Stimulated activated naive CD8-positive, alpha-beta T cell treated with anti-CD3 and anti-CD28 coated beads, Interleukin-15, Interleukin-2, amounts not matched to agents 100 U/mL and 50 U/mL, for 24 hours (primary cell): Measurements from ENCODE around the gene TNFRSF6B.
"Not testable (repeated sequence)": the region's sequence is repeated elsewhere in the genome, so short reads cannot be mapped to it uniquely, and the experiment has no call there.

Source experiments
- ATAC-seq: fragments of 150-1000 bp; cut with Tn5 transposase; one replicate; pipeline ENCODE4 v1.10.0; 2021
- DNase-seq: peaks from one replicate; pipeline ENCODE4 v3.0.0; 2021

The TNFRSF6B gene

DNA sequence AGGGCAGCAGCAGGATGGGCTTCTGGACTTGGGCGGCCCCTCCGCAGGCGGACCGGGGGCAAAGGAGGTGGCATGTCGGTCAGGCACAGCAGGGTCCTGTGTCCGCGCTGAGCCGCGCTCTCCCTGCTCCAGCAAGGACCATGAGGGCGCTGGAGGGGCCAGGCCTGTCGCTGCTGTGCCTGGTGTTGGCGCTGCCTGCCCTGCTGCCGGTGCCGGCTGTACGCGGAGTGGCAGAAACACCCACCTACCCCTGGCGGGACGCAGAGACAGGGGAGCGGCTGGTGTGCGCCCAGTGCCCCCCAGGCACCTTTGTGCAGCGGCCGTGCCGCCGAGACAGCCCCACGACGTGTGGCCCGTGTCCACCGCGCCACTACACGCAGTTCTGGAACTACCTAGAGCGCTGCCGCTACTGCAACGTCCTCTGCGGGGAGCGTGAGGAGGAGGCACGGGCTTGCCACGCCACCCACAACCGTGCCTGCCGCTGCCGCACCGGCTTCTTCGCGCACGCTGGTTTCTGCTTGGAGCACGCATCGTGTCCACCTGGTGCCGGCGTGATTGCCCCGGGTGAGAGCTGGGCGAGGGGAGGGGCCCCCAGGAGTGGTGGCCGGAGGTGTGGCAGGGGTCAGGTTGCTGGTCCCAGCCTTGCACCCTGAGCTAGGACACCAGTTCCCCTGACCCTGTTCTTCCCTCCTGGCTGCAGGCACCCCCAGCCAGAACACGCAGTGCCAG is at the start of gene TNFRSF6B:
Gene TNFRSF6B, plus strand, starts transcription at position 25 of the 729 bp plus-strand sequence. Its CDS starts 116 bp downstream, at position 141.
- ATAC-seq (peak; percentile 21), DNase-seq (peak; percentile 30)

DNA sequence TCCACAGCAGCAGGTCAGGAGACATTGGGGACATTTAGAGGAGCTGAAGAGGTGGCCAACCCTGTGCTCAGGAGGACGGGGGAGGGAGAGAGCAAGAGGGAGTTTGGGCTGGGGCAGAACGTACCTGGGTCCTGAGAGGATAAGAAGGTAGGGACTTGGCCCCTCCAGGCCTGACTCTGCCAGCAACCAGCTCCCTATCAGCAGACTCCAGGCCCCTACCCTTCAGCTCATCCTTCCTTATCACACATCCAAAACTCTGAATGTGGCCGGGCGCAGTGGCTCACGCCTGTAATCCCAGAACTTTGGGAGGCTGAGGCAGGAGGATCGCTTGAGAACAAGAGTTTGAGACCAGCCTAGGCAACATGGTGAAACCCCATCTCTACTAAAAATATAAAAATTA is 48.3 kb upstream of the TNFRSF6B start:
- ATAC-seq (no peak), DNase-seq (no peak)

- DNase-seq, result no peak
- no peak for ATAC-seq
These were observed 47.4 kb upstream of the TNFRSF6B start for GRCh38 chr20:63648895-63649589.

DNA sequence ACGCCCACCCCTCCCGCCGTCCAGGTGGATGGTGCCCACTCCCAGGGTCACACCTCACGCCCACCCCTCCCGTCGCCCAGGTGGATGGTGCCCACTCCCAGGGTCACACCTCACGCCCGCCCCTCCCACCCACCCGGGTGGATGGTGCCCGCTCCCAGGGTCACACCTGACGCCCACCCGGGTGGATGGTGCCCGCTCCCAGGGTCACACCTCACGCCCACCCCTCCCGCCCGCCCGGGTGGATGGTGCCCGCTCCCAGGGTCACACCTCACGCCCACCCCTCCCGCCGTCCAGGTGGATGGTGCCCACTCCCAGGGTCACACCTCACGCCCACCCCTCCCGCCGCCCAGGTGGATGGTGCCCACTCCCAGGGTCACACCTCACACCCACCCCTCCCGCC is 46.0 kb upstream of the TNFRSF6B start:
- not testable (repeated sequence) for ATAC-seq, DNase-seq

DNA sequence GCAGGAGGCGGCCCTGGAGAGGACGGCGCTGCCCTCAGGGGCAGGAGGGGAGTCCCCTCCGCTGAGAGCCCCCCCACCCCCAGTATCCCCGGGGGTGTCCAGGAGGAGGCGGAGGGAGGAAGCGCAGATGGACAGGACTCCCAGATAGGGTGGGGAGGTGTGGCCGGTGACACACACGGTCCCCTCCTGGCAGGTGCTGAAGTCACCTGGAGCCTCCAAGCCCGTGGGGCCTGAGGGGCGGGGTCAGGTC is 44.6 kb upstream of the TNFRSF6B start:
- ATAC-seq (no peak), DNase-seq (no peak)

DNA sequence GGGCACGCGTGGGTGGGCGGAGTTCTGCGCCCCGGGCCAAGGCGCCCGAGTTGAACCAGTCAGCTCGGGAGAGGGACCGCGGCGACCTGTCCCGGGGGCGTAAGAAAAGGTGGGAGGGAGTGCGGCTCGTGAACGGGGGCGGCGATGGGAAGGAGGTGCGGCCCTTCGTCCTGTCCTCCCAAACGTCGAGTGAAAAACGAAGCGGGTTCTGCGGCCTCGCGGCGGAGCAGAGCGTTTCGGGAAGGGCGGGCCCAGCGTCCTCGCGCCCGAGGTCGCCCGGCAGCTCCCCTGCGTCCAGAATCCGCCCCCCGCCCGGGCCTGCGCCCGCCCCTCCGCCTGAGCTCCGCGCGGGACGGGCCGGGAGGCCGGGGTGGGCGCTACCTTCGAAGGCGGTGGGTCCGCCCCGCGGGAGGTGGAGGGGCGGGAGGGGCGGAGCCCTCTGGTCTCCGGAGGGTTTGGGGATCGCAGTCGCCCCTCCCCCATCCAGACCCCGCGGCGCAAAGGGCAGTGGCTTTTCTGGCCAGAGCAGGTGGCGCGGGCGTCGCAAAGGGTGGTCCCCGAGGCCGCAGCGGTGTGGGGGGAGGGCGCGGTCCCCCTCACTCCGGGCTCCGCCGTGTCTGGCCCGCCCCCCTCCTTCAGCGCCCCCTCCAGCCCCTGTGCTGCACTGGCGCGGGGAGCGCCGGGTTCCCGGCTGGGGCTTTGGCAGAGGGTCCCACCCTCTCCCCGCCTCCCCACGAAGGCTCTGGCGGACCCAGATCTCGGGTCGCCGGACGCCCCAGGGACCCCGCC is 44.1 kb upstream of the TNFRSF6B start:
- ATAC-seq (peak; percentile 21), DNase-seq (peak; percentile 47)

- DNase-seq (peak; percentile 80), ATAC-seq (peak; percentile 38)
These were observed 43.1 kb upstream of the TNFRSF6B start, which contains the start of gene STMN3 for GRCh38 chr20:63653041-63653973. Gene STMN3 (minus strand): TSS chr20:63653424. CDS start chr20:63653345, 79 bp downstream.

DNA sequence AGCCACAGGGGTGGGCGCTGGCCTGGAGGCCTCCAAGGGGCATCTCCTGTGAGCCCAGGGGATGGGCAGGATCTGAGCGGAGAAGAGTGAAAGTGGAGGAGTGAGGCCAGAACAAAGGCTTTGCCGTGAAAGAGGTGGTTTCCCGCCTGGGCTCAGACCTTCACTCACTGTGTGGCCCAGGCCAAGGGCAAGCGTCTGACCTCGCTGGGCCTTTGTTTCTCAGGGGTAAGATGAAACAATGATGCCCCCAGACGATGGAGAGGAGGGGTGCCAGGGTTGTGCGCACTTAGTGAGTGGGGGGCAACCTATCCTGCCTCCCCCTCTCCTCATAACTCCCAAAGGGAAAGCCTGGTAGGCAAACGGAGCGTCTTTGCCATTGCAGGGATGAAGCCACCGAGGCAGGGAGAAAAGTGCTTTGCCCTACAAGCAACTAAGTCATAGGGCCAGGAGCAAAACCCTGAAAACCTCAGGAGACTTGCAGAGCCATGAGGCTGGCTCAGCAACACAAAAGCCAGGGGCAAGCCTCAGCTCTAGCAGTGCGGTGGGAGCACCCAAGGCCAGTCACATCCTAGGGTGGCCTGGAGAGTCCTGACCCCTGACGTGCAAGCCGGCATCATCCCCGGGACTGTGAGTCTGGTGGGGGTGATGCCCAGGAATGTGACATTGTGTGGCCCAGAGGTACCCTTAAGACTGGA is 42.3 kb upstream of the TNFRSF6B start:
- ATAC-seq (no peak), DNase-seq (no peak)

GRCh38 chr20:63655249-63655648 is 41.2 kb upstream of the TNFRSF6B start:
- DNase-seq, result no peak
- ATAC-seq, result no peak

- DNase-seq, result no peak
- ATAC-seq, result no peak
These were observed 40.0 kb upstream of the TNFRSF6B start for GRCh38 chr20:63656451-63656850.

DNA sequence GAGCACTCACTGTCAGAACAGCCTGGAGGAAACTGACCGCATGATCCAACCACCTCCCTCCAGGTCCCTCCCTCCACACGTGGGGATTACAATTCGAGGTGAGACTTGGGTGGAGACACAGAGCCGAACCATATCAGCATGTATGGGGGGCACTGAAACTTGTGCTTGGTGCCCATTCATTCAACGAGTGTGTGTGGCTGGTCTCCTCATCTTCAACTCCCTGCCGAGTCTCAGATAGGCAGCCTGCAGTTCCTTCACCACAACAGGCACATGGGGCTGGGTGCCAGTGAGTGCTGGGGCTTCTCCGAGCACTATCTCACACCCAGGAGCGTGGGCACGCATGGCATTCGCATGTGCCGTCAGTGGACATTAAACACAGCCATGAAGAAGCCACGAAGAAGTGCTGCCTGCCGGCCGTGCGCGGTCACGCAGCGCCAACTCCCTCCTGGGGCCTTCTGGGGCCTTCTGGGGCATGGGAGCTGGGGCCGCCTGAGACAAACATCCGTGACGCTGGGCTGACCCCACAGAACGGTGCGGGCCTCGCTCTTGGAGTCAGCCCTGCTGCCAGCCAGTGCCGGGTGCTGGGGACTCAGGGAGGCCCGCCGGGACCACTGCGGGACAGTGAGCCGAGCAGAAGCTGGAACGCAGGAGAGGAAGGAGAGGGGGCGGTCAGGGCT is 39.1 kb upstream of the TNFRSF6B start:
- no peak for ATAC-seq
- no peak for DNase-seq

DNA sequence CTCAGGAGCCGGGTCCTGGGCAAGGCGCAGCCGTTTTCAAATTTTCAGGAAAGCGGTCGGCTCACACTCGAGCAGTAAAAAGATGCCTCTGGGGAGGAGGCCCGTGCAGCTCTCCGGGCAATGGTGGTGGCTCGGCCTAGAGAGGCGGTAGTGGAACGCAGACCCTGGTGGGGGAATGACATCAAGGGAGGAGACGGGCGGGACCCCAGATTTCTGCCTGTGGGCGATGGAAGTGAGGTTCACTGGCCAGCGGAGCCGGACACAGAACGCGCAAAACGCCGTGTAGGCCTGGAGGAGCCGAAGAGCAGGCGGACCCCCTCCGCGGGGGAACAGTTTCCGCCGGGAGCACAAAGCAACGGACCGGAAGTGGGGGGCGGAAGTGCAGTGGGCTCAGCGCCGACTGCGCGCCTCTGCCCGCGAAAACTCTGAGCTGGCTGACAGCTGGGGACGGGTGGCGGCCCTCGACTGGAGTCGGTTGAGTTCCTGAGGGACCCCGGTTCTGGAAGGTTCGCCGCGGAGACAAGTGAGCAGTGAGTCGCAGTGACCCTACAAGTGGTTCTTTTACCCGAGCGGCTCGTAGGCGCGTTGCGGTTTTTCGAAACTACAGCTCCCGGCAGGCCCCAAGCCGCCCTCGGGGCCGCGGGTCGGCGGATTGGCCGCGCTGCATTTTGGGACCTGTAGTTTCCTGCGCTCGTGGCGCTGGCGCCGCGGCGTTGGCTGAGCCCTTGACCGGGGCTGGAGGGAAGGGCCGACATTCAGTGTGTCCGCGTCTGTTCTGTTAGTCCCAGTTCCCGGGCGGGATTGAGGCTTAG is 38.3 kb upstream of the TNFRSF6B start, which contains the start of gene RTEL1:
Gene RTEL1, plus strand, starts transcription at position 376 of the 812 bp plus-strand sequence. CDS start 1,091 bp downstream, outside the sequence.
- peak; percentile 83 for ATAC-seq

GRCh38 chr20:63658749-63659187 is 37.7 kb upstream of the TNFRSF6B start:
- no peak for ATAC-seq
- no peak for DNase-seq

More for the DNA sequence above, 38.3 kb upstream of the TNFRSF6B start, which contains the start of gene RTEL1:
- DNase-seq, result peak; percentile 93

DNA sequence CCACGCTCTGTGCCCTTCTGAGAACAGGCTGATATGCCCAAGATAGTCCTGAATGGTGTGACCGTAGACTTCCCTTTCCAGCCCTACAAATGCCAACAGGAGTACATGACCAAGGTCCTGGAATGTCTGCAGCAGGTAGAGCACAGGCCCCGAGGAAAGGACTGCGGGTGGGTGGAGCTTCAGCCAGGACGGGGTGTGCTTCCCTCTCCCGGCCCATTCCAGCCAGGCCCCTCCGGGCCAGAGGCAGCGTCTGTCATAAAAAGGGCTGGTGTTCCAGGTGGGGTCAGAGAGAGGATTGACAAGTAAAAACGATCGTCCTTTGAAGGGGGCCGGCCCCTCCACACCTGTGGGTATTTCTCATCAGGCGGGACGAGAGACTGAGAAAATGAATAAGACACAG is 37.1 kb upstream of the TNFRSF6B start:
- DNase-seq (no peak), ATAC-seq (no peak)

GRCh38 chr20:63660174-63660573 is 36.3 kb upstream of the TNFRSF6B start:
- not testable (repeated sequence) for DNase-seq, ATAC-seq

- no peak for ATAC-seq
- no peak for DNase-seq
These were observed 35.8 kb upstream of the TNFRSF6B start for GRCh38 chr20:63660622-63661021.

- DNase-seq (no peak), ATAC-seq (no peak)
These were observed 35.3 kb upstream of the TNFRSF6B start for GRCh38 chr20:63661108-63661507.

DNA sequence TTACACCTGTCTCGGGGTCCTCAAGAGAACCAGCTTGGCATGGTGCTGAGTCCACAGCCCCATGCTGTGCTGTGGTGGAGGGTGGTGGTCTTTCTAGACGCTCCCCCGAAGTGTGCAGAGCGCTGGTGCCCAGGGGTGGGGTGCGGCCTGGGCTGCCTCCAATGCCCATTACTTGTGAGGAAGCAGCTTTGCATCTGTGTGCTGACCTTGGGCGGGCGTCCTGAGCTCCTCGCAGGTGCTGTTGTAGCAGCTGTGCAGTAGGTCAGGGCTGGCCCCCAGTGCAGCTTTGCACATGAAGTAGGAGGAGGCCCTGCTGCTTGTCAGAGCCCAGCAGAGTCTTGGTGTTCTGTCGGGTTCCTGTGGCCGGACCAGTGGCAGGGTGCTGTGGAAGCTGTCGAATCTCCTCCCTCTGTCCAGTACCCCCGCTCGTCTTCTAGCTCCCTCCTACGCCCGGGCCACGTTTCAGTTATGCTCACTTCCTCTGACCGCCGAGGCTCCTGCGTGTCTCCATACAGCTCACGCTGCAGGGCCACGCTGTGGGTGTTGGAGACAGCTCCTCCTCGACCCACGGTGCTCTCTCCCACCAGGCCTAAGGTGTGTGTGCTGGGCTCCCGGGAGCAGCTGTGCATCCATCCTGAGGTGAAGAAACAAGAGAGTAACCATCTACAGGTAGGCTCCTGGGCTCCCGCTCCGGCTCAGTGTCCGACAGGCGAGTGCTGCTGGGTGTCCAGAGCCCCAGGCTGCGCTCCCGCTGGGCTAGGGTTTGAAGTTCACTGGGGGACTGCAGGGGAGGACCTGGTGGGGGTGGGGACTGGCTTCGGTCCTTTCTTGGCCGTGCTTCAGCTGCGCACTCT is 34.3 kb upstream of the TNFRSF6B start:
- ATAC-seq, result no peak

GRCh38 chr20:63662813-63663189 is 33.7 kb upstream of the TNFRSF6B start:
- DNase-seq (no peak), ATAC-seq (no peak)

More for the DNA sequence above, 34.3 kb upstream of the TNFRSF6B start:
- no peak for DNase-seq
